ENCODE measurements around the gene TNIK.

DNA sequence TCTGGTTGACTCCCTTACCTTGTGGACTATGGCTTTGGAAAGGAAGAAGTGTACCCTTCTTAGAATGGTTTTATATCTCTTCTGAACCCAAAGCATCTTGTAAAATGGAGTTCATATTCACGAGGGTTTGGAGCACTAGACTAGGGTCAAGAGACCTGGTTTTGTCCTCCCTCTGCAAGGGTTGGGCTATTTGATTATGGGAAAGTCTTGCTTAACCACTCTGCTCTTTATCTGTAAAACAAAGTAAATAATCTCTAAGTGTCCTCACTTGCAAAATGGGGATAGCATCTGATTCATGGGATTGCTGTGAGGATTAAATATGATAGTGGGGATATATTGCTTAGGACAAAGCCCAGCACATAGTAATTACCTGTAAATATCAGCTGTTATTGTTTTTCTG lies 415.8 kb downstream of the TNIK start:
- TF ChIP-seq, protein P1, sequence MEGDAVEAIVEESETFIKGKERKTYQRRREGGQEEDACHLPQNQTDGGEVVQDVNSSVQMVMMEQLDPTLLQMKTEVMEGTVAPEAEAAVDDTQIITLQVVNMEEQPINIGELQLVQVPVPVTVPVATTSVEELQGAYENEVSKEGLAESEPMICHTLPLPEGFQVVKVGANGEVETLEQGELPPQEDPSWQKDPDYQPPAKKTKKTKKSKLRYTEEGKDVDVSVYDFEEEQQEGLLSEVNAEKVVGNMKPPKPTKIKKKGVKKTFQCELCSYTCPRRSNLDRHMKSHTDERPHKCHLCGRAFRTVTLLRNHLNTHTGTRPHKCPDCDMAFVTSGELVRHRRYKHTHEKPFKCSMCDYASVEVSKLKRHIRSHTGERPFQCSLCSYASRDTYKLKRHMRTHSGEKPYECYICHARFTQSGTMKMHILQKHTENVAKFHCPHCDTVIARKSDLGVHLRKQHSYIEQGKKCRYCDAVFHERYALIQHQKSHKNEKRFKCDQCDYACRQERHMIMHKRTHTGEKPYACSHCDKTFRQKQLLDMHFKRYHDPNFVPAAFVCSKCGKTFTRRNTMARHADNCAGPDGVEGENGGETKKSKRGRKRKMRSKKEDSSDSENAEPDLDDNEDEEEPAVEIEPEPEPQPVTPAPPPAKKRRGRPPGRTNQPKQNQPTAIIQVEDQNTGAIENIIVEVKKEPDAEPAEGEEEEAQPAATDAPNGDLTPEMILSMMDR (IDR thresholded peaks at IDR 0.05), result no peak
- TF ChIP-seq POLR2A (IDR thresholded peaks at IDR 0.05), result no peak

Measured in uterus (tissue), 2 donors.